OCI-LY3 (cell line): Measurements from ENCODE around the gene CFI.

Source experiments
- H2AFZ ChIP-seq: fragments of 200-600, 300-600 bp; shearing (Covaris generic); 2 replicates; pipeline ENCODE4 v1.6.0; 2014; ENCODE audit warnings: antibody characterized with exemption, low read depth, low read length
- H3K27ac ChIP-seq: fragments of 200-600, 300-600 bp; sonication (generic); 2 replicates; pipeline ENCODE4 v1.5.1; 2014; ENCODE audit warnings: mild to moderate bottlenecking, low read length, moderate library complexity, mixed read lengths
- H3K27me3 ChIP-seq: fragments of 200-600, 300-600 bp; sonication (generic); 2 replicates; pipeline ENCODE4 v1.6.1; 2014; ENCODE audit warnings: low read depth, low read length, mixed read lengths
- H3K36me3 ChIP-seq: fragments of 200-600, 300-600 bp; sonication (generic); replicated peaks from 2 replicates; pipeline ENCODE3; 2014; ENCODE audit warnings: low read depth, low read length, mixed read lengths
- H3K4me1 ChIP-seq: fragments of 300-600, 200-600 bp; sonication (generic); 2 replicates; pipeline ENCODE4 v1.6.1; 2014; ENCODE audit warnings: low read length, mixed read lengths
- H3K4me2 ChIP-seq: fragments of 200-600, 300-600 bp; sonication (generic); 2 replicates; pipeline ENCODE4 v1.6.1; 2014; ENCODE audit warnings: low read length, mixed read lengths
- H3K4me3 ChIP-seq: fragments of 300-600, 200-600 bp; sonication (generic); 2 replicates; pipeline ENCODE4 v1.5.1; 2014; ENCODE audit warnings: antibody characterized with exemption, mild to moderate bottlenecking, low read length, moderate library complexity
- H3K79me2 ChIP-seq: fragments of 300-600, 200-600 bp; shearing (Covaris generic); 2 replicates; pipeline ENCODE4 v1.6.1; 2014; ENCODE audit warnings: mild to moderate bottlenecking, low read length, mixed read lengths
- H3K9ac ChIP-seq: fragments of 300-600, 200-600 bp; shearing (Covaris generic); 2 replicates; pipeline ENCODE4 v1.6.0; 2014; ENCODE audit warnings: mild to moderate bottlenecking, low read length, moderate library complexity
- H3K9me3 ChIP-seq: fragments of 200-600, 300-600 bp; shearing (Covaris generic); 2 replicates; pipeline ENCODE4 v1.6.1; 2014; ENCODE audit warnings: low read length, mixed read lengths; ENCODE audit not compliant: insufficient read depth
- H4K20me1 ChIP-seq: fragments of 200-600, 300-600 bp; sonication (generic); 2 replicates; pipeline ENCODE4 v1.6.1; 2016; ENCODE audit warnings: low read length, mixed read lengths; ENCODE audit not compliant: insufficient read depth
- EZH2phosphoT487 ChIP-seq: fragments of 200-600 bp; shearing (Covaris generic); IDR thresholded peaks from 2 replicates; pipeline ENCODE4 v1.6.1; 2018; ENCODE audit warnings: antibody characterized with exemption, mixed run types, low read depth
- TF ChIP-seq, protein P1 (sequence below): fragments of 200-600, 300-600 bp; sonication (generic); IDR thresholded peaks from 2 replicates; pipeline ENCODE4 v1.5.1; 2014; ENCODE audit warnings: antibody characterized with exemption, low read length, low read depth

CFI gene

DNA sequence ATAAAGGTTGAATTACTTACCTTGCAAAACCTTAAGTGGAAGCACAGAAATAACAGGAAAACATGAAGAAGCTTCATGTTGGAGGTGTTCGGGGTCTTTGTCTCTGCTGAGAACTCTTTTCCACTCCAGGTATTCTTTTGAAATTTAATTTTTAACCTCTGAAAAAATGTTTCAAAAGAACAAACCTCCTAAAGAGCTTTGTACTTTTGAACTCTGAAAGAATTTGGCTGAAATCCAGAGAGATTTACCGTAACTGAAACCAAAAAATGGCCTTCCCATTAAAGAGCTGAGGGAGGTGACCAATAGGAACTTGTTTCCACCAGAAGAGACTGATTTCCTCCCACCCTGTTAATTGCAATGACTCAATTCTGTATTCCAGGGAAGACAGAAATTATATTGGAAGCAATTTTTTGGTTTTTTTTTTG is at the start of gene CFI:
CFI (minus strand) TSS at position 105 of the 425 bp plus-strand sequence; CDS start at position 77, 28 bp downstream.
- Histone ChIP-seq H2AFZ (no peak within 1 kb of the TSS), H3K4me3 (no peak within 1 kb of the TSS), H3K4me2 (no peak within 1 kb of the TSS), H3K27me3 (no peaks in the 10 kb centered on the region), H3K4me1 (no peaks in the 10 kb centered on the region), H3K79me2 (no peaks in the 10 kb centered on the region), H3K9ac (no peak within 1 kb of the TSS), H3K27ac (no peak within 1 kb of the TSS), H3K9me3 (no peaks in the 10 kb centered on the region), H4K20me1 (no peaks in the 10 kb centered on the region), H3K36me3 (no peaks in the 10 kb centered on the region)
- TF ChIP-seq, protein P1, sequence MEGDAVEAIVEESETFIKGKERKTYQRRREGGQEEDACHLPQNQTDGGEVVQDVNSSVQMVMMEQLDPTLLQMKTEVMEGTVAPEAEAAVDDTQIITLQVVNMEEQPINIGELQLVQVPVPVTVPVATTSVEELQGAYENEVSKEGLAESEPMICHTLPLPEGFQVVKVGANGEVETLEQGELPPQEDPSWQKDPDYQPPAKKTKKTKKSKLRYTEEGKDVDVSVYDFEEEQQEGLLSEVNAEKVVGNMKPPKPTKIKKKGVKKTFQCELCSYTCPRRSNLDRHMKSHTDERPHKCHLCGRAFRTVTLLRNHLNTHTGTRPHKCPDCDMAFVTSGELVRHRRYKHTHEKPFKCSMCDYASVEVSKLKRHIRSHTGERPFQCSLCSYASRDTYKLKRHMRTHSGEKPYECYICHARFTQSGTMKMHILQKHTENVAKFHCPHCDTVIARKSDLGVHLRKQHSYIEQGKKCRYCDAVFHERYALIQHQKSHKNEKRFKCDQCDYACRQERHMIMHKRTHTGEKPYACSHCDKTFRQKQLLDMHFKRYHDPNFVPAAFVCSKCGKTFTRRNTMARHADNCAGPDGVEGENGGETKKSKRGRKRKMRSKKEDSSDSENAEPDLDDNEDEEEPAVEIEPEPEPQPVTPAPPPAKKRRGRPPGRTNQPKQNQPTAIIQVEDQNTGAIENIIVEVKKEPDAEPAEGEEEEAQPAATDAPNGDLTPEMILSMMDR, result no peak

DNA sequence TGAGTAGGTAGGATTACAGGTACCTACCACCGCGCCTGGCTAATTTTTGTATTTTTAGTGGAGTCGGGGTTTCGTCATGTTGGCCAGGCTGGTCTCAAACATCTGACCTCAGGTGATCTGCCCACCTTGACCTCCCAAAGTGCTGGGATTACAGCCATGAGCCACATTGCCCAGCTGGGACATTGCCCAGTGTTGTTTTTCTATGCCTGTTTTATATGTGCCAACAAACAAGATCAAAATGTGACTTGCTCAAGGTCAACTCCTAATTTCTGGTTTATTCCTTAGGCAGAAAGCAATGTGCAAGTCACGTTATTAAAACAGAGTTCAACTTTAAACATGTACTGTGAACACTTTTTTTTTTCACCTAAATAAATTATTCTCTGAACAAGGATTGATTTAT is 48.8 kb upstream of the CFI start:
- TF ChIP-seq, protein P1, result no peak
- TF ChIP-seq EZH2phosphoT487, result no peak
- H3K79me2 ChIP-seq, result no peaks in the 10 kb centered on the region
- no peak overlapping the region for H3K4me2 ChIP-seq
- no peak overlapping the region for H3K4me3 ChIP-seq
- no peaks in the 10 kb centered on the region for H4K20me1 ChIP-seq
- H3K27ac ChIP-seq, result no peak overlapping the region
- no peaks in the 10 kb centered on the region for H3K36me3 ChIP-seq
- H3K9me3 ChIP-seq, result no peaks in the 10 kb centered on the region
- H3K27me3 ChIP-seq, result no peaks in the 10 kb centered on the region
- no peak overlapping the region for H2AFZ ChIP-seq
- no peak overlapping the region for H3K9ac ChIP-seq
- H3K4me1 ChIP-seq, result no peaks in the 10 kb centered on the region

DNA sequence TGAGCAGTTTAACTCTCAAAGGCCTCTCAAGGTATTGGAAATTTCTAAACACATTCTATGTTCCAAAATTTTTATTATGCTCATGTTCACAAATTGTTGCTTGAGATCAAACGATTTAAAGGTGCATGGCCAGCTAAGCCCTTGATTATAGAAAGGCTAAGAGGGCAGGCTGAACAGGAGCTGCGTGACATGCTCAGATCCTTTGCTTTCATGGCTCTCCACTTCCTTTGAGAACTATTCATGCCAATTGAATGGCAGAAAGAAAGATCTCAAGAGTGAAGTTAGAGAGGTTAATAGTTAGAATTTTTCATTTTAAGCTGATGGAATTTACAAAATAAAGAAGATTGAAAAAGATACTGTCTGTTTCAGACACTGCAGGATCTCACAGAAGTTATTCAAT is 46.7 kb upstream of the CFI start:
- H3K36me3 ChIP-seq, result no peaks in the 10 kb centered on the region
- H4K20me1 ChIP-seq, result no peaks in the 10 kb centered on the region
- H3K4me3 ChIP-seq, result no peak overlapping the region
- no peaks in the 10 kb centered on the region for H3K9me3 ChIP-seq
- no peak for TF ChIP-seq EZH2phosphoT487
- TF ChIP-seq, protein P1, result no peak
- H2AFZ ChIP-seq, result no peak overlapping the region
- no peak overlapping the region for H3K27ac ChIP-seq
- H3K9ac ChIP-seq, result no peak overlapping the region
- H3K79me2 ChIP-seq, result no peaks in the 10 kb centered on the region
- H3K4me2 ChIP-seq, result no peak overlapping the region
- no peaks in the 10 kb centered on the region for H3K27me3 ChIP-seq
- H3K4me1 ChIP-seq, result no peaks in the 10 kb centered on the region

DNA sequence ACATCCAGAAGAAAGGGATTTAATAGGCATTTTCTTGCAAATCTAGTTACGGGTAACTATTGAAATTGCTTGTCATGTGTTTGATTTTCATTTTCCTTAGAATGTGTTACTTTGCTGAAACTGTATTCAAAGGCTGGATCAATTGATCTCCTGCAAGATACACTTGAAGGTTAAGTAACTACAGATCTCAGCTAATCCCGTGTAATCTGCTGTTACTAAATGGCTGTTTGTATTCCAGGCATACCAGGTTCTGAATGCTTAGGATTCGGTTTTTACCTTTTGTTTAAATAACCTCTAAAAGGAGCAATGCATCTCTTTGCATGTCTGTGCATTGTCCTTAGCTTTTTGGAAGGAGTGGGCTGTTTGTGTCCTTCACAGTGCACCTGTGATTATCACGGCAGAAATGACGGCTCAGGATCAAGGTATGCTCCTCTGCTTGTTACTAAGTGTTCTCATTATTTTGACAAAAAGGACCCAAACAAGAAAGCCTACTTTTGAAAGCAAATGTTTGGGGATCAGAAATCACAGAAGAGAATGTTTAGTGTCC is 46.2 kb upstream of the CFI start, which contains the start of gene LRIT3:
LRIT3 (plus strand) TSS at position 212 of the 547 bp plus-strand sequence; CDS start at position 307, 95 bp downstream.
- H3K4me1 ChIP-seq, result no peaks in the 10 kb centered on the region
- H3K9me3 ChIP-seq, result no peaks in the 10 kb centered on the region
- H4K20me1 ChIP-seq, result no peaks in the 10 kb centered on the region
- H3K27me3 ChIP-seq, result no peaks in the 10 kb centered on the region
- no peaks in the 10 kb centered on the region for H3K36me3 ChIP-seq
- H3K27ac ChIP-seq, result no peak within 1 kb of the TSS
- no peak within 1 kb of the TSS for H2AFZ ChIP-seq
- H3K79me2 ChIP-seq, result no peaks in the 10 kb centered on the region
- no peak within 1 kb of the TSS for H3K9ac ChIP-seq
- TF ChIP-seq, protein P1, result no peak
- no peak for TF ChIP-seq EZH2phosphoT487
- H3K4me2 ChIP-seq, result no peak within 1 kb of the TSS
- no peak within 1 kb of the TSS for H3K4me3 ChIP-seq
